Karpas-422 (cell line): ENCODE results near the gene KAT6B. TPM values are rescaled to one million over a fixed set of nuclear protein-coding genes. Genes with fewer than 3 reads are reported as not detected.

Experiments
- DNase-seq: peaks from one replicate; pipeline ENCODE4 v3.0.0-alpha.2; 2015
- H2AFZ ChIP-seq: fragments of 200-600 bp; sonication (generic); 2 replicates; pipeline ENCODE4 v1.6.1; 2014; ENCODE audit warnings: antibody characterized with exemption, low read length, mixed read lengths
- H3K27ac ChIP-seq: fragments of 200-600 bp; sonication (generic); 2 replicates; pipeline ENCODE4 v1.5.1; 2014; ENCODE audit warnings: mild to moderate bottlenecking, low read length, moderate library complexity
- H3K27me3 ChIP-seq: fragments of 200-600 bp; sonication (generic); 2 replicates; pipeline ENCODE4 v1.6.1; 2014; ENCODE audit warnings: low read length, mixed read lengths
- H3K36me3 ChIP-seq: fragments of 200-600 bp; sonication (generic); 2 replicates; pipeline ENCODE4 v1.6.1; 2014; ENCODE audit warnings: low read length, mixed read lengths; ENCODE audit not compliant: insufficient read depth
- H3K4me1 ChIP-seq: fragments of 200-600 bp; sonication (generic); 2 replicates; pipeline ENCODE4 v1.6.1; 2014; ENCODE audit warnings: mild to moderate bottlenecking, low read length, mixed read lengths
- H3K4me2 ChIP-seq: fragments of 200-600 bp; sonication (generic); 2 replicates; pipeline ENCODE4 v1.6.1; 2014; ENCODE audit warnings: low read length, low read depth, mild to moderate bottlenecking; ENCODE audit not compliant: poor library complexity, severe bottlenecking
- H3K4me3 ChIP-seq: fragments of 200-600 bp; sonication (generic); 2 replicates; pipeline ENCODE4 v1.5.1; 2014; ENCODE audit warnings: mild to moderate bottlenecking, antibody characterized with exemption, low read length, mixed read lengths
- H3K79me2 ChIP-seq: fragments of 200-600 bp; sonication (generic); 2 replicates; pipeline ENCODE4 v1.6.1; 2014; ENCODE audit warnings: mild to moderate bottlenecking, low read length, mixed read lengths
- H3K9ac ChIP-seq: fragments of 200-600 bp; sonication (generic); 2 replicates; pipeline ENCODE4 v1.6.0; 2014; ENCODE audit warnings: low read length
- H3K9me2 ChIP-seq: fragments of 200-600 bp; sonication (generic), shearing (Covaris generic); replicated peaks from 2 replicates; pipeline ENCODE4 v1.6.0; 2014; ENCODE audit warnings: mild to moderate bottlenecking, low read length, moderate library complexity; ENCODE audit not compliant: insufficient read depth
- H3K9me3 ChIP-seq: fragments of 300-700, 200-600 bp; sonication (generic); 2 replicates; pipeline ENCODE4 v1.6.1; 2014; ENCODE audit warnings: low read length, mixed read lengths
- H4K20me1 ChIP-seq: fragments of 200-600 bp; sonication (generic); 2 replicates; pipeline ENCODE4 v1.6.1; 2014; ENCODE audit warnings: mild to moderate bottlenecking, antibody characterized with exemption, low read length, low read depth; ENCODE audit not compliant: insufficient read depth
- total RNA-seq: library from RNA; depleted of rRNA; stranded (reverse); fragments of >200 nt; shearing (Covaris generic); gene quantifications from 2 replicates; pipeline ENCODE4 v1.2.3, GENCODE V29; 2014; ENCODE audit warnings: low replicate concordance

The KAT6B gene
- total RNA-seq, 1 experiment from 2014 or later = 73.6 TPM

GRCh38 chr10:74949034-74949832 lies 122.8 kb downstream of the KAT6B start:
- Histone ChIP-seq H3K4me1 (peaks cover 39% of the 10 kb centered on the region), H3K4me2 (no peak overlapping the region), H3K9ac (no peak overlapping the region), H3K27ac (no peak overlapping the region), H3K9me2 (no peaks in the 10 kb centered on the region), H3K36me3 (no peaks in the 10 kb centered on the region), H4K20me1 (no peaks in the 10 kb centered on the region), H3K9me3 (no peaks in the 10 kb centered on the region), H3K79me2 (peaks cover 93% of the 10 kb centered on the region), H3K4me3 (no peak overlapping the region), H3K27me3 (no peaks in the 10 kb centered on the region), H2AFZ (no peak overlapping the region)
- no peak for DNase-seq

GRCh38 chr10:74949843-74950765 lies 123.7 kb downstream of the KAT6B start:
- H3K4me3 ChIP-seq = no peak overlapping the region
- no peak overlapping the region for H2AFZ ChIP-seq
- DNase-seq = no peak

GRCh38 chr10:74953214-74953613 lies 126.8 kb downstream of the KAT6B start:
- Histone ChIP-seq H3K36me3 (no peaks in the 10 kb centered on the region), H3K27ac (no peak overlapping the region), H3K27me3 (no peaks in the 10 kb centered on the region), H4K20me1 (no peaks in the 10 kb centered on the region), H3K79me2 (peaks cover 95% of the 10 kb centered on the region), H3K9me2 (no peaks in the 10 kb centered on the region), H3K4me3 (no peak overlapping the region), H3K9ac (no peak overlapping the region), H3K9me3 (no peaks in the 10 kb centered on the region), H2AFZ (no peak overlapping the region), H3K4me1 (peaks cover 23% of the 10 kb centered on the region), H3K4me2 (no peak overlapping the region)
- DNase-seq = no peak

More at GRCh38 chr10:74949843-74950765, 123.7 kb downstream of the KAT6B start:
- Histone ChIP-seq H3K4me1 (peaks cover 35% of the 10 kb centered on the region), H3K79me2 (peaks cover 95% of the 10 kb centered on the region), H3K9ac (no peak overlapping the region), H4K20me1 (no peaks in the 10 kb centered on the region), H3K9me3 (no peaks in the 10 kb centered on the region), H3K4me2 (no peak overlapping the region), H3K36me3 (no peaks in the 10 kb centered on the region), H3K27ac (no peak overlapping the region), H3K27me3 (no peaks in the 10 kb centered on the region), H3K9me2 (no peaks in the 10 kb centered on the region)

GRCh38 chr10:74955796-74956195 lies 129.4 kb downstream of the KAT6B start:
- Histone ChIP-seq H3K9ac (no peak overlapping the region), H3K27ac (no peak overlapping the region), H3K4me1 (peaks cover 17% of the 10 kb centered on the region), H2AFZ (no peak overlapping the region), H3K4me2 (no peak overlapping the region), H3K79me2 (peaks cover 90% of the 10 kb centered on the region), H3K4me3 (no peak overlapping the region), H3K9me3 (no peaks in the 10 kb centered on the region), H3K27me3 (no peaks in the 10 kb centered on the region), H3K36me3 (no peaks in the 10 kb centered on the region), H3K9me2 (no peaks in the 10 kb centered on the region), H4K20me1 (no peaks in the 10 kb centered on the region)
- no peak for DNase-seq

GRCh38 chr10:74956555-74957111 lies 130.2 kb downstream of the KAT6B start:
- peaks cover 93% of the 10 kb centered on the region for H3K79me2 ChIP-seq
- H3K4me2 ChIP-seq = no peak overlapping the region
- no peaks in the 10 kb centered on the region for H4K20me1 ChIP-seq

GRCh38 chr10:74957285-74957961 lies 131.0 kb downstream of the KAT6B start:
- Histone ChIP-seq H3K79me2 (peaks cover 93% of the 10 kb centered on the region), H3K9me2 (no peaks in the 10 kb centered on the region), H4K20me1 (no peaks in the 10 kb centered on the region), H3K9ac (no peak overlapping the region), H3K4me3 (no peak overlapping the region), H3K27me3 (no peaks in the 10 kb centered on the region), H3K27ac (no peak overlapping the region; the same call in 1 of the 2 replicates), H2AFZ (no peak overlapping the region), H3K4me1 (peaks cover 17% of the 10 kb centered on the region), H3K36me3 (no peaks in the 10 kb centered on the region), H3K4me2 (peak overlapping the region; percentile 21), H3K9me3 (no peaks in the 10 kb centered on the region)
- no peak for DNase-seq

More at GRCh38 chr10:74956555-74957111, 130.2 kb downstream of the KAT6B start:
- H3K9me2 ChIP-seq = no peaks in the 10 kb centered on the region
- no peak overlapping the region for H3K9ac ChIP-seq
- H3K9me3 ChIP-seq = no peaks in the 10 kb centered on the region
- no peaks in the 10 kb centered on the region for H3K36me3 ChIP-seq
- DNase-seq = no peak
- no peak overlapping the region for H3K4me3 ChIP-seq
- peaks cover 17% of the 10 kb centered on the region for H3K4me1 ChIP-seq
- no peak overlapping the region for H2AFZ ChIP-seq
- no peak overlapping the region for H3K27ac ChIP-seq
- H3K27me3 ChIP-seq = no peaks in the 10 kb centered on the region

GRCh38 chr10:74958316-74958715 lies 131.9 kb downstream of the KAT6B start:
- H3K36me3 ChIP-seq = no peaks in the 10 kb centered on the region
- H3K4me1 ChIP-seq = peaks cover 20% of the 10 kb centered on the region
- no peak overlapping the region for H3K9ac ChIP-seq
- peaks cover 96% of the 10 kb centered on the region for H3K79me2 ChIP-seq
- H3K9me2 ChIP-seq = no peaks in the 10 kb centered on the region
- no peaks in the 10 kb centered on the region for H3K27me3 ChIP-seq
- H3K4me2 ChIP-seq = no peak overlapping the region
- H3K9me3 ChIP-seq = no peaks in the 10 kb centered on the region
- DNase-seq = no peak
- no peak overlapping the region for H3K4me3 ChIP-seq
- H2AFZ ChIP-seq = no peak overlapping the region
- H3K27ac ChIP-seq = no peak overlapping the region
- no peaks in the 10 kb centered on the region for H4K20me1 ChIP-seq
